ENCODE data around the gene HEBP1.

The HEBP1 gene

DNA sequence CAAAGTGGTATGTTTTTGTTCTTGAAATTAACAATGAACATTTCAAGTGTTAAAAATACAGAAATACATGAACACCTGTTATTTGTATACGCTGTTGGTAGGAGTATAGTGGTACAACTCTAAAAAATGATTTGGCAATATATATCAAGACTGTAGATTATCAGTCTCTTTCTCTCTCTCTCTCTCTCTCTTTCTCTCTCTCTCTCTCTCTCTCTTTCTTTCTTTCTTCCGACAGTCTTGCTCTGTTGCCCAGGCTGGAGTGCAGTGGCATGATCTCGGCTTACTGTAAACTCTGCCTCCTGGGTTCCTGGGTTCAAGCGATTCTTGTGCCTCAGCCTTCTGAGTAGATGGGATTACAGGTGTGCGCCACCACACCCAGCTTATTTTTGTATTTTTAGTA is 12.6 kb downstream of the HEBP1 start:
- no peak for DNase-seq

GRCh38 chr12:12986775-12987331 is 13.2 kb downstream of the HEBP1 start:
- DNase-seq: no peak

GRCh38 chr12:12985817-12986408 is 14.2 kb downstream of the HEBP1 start:
- DNase-seq: no peak

DNA sequence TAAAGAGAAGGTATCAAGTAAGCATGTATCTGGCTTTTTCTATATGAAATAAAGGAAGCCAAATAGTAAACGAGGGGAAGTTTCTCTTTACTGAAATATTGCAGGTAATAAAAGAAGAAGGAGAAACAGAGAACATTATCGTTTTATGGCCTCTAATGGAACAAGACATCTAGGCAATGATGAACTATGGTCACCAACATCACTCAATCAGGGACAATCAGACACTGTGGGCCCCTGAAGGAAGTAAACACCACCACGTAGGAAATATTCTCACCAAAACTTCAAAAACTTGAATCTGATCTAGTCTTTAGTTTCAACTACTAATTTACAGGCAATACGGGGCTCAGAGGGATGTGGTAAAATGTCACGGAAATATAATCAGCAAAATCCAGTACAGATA is 15.9 kb downstream of the HEBP1 start:
- DNase-seq: no peak

- no peak for DNase-seq
Measured at GRCh38 chr12:12983420-12984035, 16.5 kb downstream of the HEBP1 start.

DNA sequence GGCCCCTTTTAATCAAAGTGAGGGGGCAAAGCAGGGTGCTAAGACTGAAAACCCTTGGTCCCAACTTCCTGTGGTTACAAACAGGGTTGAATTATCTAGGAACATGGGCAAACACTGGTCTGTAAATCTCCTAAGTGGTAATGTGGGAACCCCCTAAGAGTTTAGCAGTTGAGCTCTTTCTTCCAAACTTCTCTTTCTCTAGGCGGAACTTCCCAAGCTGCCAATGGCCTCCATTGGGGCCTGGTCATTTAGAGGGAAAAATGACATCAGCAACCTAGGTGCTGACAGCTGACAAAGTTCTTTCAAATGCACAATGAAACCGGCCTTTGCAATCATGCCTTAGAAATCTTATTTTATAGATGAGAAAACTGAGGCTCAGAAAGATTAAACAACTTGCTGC is 17.7 kb downstream of the HEBP1 start:
- no peak for DNase-seq

GRCh38 chr12:12979731-12980259 is 20.3 kb downstream of the HEBP1 start:
- no peak for DNase-seq

DNA sequence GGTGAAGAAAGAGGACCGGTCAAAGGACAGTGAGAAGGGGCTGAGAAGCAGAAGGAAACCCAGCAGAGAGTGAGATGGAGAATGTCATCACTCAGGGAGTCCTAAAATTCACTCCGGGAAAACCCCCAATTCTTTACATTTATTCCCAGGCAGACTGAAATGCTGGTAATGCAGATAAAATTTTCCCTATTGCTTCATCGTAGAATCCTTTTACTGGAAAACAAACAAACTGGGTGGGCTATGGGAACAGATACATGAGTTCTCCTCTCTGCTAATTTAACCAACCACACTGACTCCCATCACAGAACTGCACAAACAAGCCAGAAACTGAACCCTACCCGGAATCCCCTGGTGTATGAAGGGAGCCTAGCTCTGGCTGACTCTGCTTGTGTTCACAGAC is 20.9 kb downstream of the HEBP1 start:
- DNase-seq: no peak

DNA sequence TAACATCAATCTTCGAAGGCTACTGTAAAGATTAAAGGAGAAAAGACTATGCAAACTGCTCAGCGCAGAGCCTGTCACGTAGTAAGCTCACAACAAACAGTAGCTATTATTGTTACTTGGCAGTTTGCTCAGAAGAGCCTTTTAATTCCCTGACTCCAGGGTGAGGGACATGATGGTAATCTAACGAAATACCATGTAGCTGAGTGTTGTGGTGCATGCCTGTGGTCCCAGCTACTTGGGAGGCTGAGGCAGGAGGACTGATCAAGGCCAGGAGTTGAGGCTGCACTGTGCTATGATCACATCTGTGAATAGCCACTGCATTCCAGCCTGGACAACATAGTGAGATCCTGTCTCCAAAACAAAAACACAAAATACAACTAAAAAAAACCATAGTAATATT is 22.8 kb downstream of the HEBP1 start:
- DNase-seq: no peak

- DNase-seq: no peak
Measured at GRCh38 chr12:12976366-12976765, 23.7 kb downstream of the HEBP1 start.

DNA sequence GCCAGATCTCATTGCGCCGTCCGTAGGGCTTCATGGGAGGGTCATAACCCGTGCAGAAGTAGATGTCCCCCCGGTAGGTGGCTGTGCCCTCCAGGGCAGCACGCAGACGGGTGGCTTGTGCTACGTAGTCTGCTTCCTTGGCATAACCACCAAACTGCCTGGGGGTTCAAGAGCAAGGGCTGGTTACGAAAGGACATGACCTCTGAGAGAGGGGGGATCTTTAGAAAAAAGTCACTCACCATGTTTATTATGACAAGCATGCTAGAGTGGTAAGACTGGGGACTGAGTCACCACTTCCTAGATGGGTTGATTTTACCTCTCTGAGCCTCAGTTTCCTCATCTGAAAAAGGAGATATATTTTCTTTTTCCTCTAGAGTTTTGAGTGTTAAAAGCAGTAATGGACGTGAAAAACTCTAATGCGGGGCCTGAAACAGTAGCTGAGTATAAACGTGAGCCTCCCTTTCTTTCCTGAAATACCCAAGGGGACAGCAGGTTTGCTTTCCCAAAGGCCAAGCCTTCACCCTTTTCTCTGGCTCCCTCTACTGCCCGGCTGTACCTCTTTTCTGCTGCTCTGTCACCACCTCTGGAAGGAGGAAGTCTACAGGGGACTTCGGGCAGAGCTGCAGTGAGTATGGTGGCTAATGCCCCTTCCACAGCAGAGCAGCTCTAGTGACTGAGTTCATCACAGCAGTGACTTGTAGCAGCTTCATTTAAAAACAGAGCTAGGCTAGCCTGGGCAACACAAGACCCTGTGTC is 24.6 kb downstream of the HEBP1 start:
- no peak for DNase-seq

- no peak for DNase-seq
Measured at GRCh38 chr12:12974211-12974610, 25.9 kb downstream of the HEBP1 start.

DNA sequence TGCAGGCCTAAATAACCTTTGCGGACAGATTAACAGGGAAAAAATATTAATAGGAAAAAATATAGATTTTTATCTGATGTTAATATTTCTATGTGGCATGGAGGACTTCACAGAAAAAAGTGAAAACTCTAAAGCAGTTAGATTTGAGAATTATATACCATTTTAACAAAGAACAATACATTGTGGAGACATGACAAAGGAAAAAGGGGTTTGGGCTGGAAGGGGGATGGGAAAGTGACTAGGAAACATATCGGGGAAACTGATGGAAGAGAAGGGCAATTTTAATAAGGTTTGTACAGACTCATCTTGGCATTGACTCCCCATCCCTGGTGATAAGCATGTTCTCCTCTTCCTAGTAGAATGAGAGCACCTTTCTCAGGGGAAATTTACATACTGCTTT is 27.0 kb downstream of the HEBP1 start:
- no peak for DNase-seq

GRCh38 chr12:12965836-12966235 is 34.2 kb downstream of the HEBP1 start:
- no peak for DNase-seq

DNA sequence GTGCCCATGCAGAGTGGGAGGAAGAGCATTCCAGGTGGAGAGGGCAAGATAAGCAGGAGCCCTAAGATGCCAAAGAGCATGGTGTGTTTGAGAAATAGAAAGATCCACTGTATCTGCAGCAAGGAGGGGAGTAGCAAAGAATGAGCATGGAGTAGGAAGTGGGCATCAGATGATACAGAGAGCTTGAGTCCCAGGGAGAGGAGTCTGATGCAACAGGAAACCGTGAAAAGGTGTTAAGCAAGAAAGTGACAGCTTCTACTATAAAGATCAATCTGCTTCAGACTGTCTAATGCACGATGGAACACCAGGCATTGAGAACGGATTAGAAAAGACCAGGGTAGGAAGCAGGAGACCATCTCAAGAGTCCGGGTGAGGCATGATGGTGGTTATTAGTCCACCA is 35.8 kb downstream of the HEBP1 start:
- DNase-seq: no peak

DNA sequence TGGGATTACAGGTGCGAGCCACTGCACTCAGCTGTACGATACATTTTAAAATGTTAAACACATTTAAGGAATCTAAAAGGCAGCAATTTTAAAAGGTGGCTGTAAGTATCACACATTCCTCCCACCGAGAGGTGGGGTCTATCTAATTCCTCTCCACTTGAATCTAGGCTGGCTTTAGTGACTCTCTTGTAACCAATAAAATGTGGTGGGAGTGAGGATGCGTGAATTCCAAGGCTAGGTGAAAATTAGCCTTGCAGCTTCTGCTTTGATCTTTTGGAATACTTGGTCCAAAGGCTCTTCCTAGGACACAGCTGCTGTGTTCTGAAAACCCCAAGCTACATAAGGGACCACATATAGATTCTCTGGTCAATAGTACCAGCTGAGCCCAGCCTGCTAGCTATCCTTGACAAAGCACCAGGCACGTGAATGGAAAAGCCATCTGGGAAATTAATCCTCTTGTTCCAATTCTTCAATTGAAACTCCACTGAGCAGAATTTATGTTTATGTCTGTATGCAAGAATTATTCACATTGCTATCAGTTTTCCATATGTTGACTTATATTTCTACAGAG is 39.3 kb downstream of the HEBP1 start:
- DNase-seq: no peak

DNA sequence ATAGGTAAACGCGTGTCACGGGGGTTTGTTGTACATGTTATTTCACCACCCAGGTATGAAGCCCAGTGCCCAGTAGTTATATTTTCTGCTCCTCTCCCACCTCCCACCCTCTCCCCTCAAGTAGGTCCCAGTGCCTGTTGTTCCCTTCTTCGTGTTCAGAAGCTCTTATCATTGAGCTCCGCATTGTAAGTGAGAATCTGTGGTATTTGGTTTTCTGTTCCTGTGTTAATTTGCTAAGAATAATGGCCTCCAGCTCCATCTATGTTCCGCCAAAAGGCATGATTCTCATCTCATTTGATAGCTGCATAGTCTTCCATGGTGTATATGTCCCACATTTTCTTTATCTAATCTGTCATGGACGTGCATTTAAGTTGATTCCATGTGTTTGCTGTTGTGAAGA is 41.2 kb downstream of the HEBP1 start:
- DNase-seq: no peak

GRCh38 chr12:12954878-12955625 is 45.0 kb downstream of the HEBP1 start:
- DNase-seq: no peak

- no peak for DNase-seq
Measured at GRCh38 chr12:12954356-12954755, 45.7 kb downstream of the HEBP1 start.

DNA sequence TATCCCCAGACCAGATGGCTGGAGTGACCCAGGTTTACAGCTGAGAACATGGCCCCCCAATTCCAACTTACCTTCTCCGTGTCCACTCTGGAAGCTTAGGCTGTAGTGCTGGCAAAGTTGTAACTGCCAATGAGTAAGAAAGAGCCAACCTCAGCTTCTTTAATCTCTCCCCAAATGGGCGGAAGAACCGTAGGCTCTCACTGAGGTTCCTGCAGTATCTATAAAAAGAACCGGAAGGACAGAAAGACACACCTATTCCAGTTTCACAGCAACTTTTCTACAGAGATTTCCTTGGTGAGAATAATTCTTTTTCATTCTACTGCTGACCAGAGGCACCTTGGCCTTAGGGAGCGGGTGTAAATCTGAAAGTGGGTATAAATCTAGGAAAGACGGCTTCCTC is 48.0 kb downstream of the HEBP1 start, which contains the start of gene GPRC5D:
GPRC5D (minus strand) TSS at position 135 of the 400 bp plus-strand sequence. CDS start 1,786 bp downstream, outside the sequence.
- no peak for DNase-seq

- no peak for DNase-seq
Measured at GRCh38 chr12:12951504-12951903, 48.6 kb downstream of the HEBP1 start.

GRCh38 chr12:12947902-12948301 is 52.2 kb downstream of the HEBP1 start:
- DNase-seq: no peak

All from activated T-cell treated with anti-CD3 and anti-CD28 coated beads, Interleukin-2, amount 50 U/mL, for 1 hour (primary cell).